Measurements from ENCODE around the gene WDR53.
"Not testable (repeated sequence)": the region's sequence is repeated elsewhere in the genome, so short reads cannot be mapped to it uniquely, and the experiment has no call there.

Gene WDR53

DNA sequence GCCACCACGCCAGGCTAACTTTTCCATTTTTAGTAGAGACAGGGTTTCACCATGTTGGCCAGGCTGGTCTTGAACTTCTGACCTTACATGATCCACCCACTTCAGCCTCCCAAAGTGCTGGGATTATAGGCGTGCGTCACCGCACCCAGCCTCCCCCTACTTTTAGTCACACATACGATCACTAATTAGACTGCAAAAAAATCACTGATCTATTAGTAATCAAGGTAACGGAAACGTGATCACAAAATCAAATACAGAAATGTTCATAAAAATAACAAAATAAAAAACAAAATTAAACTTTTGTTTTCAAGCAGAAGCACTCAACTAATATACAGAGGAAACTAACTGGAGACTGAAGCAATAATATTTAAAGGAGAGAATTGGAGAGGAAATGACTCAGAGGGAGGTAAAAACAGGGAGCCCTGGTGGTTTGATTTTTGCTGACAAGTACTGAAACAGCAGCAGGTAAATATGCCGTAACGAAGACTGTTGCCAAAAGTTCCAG, 4.6 kb downstream of the WDR53 start:
- in situ Hi-C loops (cut with HindIII; ENCODE audit: low sequenced_read_pairs) = no loop called here

GRCh38 chr3:196559826-196560225, 8.5 kb downstream of the WDR53 start:
- in situ Hi-C loops (cut with HindIII; ENCODE audit: low sequenced_read_pairs) = no loop called here

DNA sequence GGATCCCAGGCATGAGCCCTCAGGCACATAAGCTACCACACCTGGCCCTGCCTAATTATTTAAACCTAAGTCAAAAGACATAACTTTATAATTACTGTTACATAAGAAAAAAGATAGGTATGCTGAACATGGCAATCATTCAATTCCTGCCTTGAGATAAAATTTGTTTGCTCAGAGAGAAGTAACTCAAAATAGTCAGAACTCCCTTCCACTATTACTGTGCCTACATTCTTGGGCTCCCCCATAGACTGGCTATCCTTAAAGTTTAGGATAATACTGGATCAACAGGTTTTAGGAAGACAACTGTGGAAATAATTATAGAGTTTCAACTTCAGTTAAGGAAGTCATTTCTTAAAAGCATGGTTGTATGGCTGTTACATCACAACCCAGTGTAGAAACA, 9.9 kb downstream of the WDR53 start:
- in situ Hi-C loops (cut with HindIII; ENCODE audit: low sequenced_read_pairs) = no loop called here

DNA sequence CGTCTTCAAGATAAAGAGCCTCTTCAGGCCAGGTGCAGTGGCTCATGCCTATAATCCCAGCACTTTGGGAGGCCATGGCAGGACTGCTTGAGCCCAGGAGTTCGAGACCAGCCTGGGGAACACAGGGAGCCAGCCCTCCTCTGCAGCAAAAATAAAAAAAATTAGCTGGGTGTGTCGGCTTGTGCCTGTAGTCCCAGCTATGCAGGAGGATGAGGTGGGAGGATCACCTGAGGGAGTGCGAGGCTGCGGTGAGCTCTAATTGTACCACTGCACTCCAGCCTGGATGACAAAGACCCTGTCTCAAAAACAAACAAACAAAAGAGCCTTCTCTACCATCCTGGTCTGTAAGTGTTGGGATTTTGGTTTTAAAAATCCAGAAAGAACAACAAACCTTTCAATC, 11.1 kb downstream of the WDR53 start:
- in situ Hi-C loops (cut with HindIII; ENCODE audit: low sequenced_read_pairs) = no loop called here

DNA sequence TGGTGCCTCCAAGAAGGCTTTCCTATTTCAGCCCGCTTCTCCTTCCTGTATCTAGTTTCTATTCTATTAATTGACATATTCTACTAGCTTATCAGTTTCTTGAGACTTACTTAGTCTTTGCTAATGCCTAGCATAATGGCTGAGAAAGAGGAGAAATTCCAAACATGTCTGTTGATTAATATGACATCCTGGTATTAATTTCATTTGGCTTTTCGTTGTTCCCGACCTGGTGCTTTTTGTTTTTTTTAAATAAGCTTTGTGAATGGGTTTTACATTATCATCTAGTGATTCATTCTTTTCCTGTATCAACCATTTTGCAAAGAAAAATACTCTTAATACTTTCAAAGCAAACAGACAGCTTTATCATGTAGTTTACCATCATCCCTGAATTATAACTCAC, 13.1 kb downstream of the WDR53 start:
- in situ Hi-C loops (cut with HindIII; ENCODE audit: low sequenced_read_pairs) = no loop called here

DNA sequence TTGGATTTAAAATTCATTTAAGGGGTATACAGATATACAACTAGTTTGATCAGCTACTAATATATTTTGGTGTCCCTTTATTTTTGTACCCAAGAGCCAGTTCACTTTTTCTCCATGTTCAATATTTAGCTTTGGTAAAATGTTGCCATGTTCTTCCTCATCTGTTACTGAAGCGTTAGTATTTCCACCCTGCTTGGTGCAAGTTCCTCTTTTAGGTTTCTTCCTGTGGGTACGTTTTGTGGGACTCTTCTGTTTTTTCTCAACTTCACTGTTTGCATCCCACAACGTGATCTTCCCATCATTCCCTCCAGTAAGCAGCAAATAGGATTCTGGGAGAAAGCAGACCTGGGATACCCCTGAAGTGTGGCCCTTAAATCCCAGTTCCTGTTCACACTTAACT, 14.1 kb downstream of the WDR53 start:
- in situ Hi-C loops (cut with HindIII; ENCODE audit: low sequenced_read_pairs) = no loop called here

- in situ Hi-C loops (cut with HindIII; ENCODE audit: low sequenced_read_pairs) = no loop called here
Observed at GRCh38 chr3:196553551-196553950, 14.8 kb downstream of the WDR53 start.

DNA sequence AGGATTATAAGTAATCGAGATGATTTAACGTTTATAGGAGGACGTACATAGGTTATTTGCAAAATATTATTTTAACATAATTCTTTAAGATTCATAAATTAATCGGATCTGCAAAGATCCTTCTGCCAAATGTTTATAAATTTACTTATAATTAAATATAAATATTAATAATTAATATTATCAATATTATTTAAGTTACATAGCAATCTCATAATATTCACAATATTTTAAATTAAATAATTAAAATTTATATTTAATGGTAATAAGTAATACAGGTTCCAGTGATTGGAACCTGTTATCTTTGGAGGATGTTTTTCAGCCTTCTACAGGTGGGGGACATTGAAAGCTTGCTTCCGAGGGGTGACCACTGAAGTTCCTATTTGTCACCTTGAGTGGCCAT, 16.1 kb downstream of the WDR53 start:
- in situ Hi-C loops (cut with HindIII; ENCODE audit: low sequenced_read_pairs) = no loop called here

DNA sequence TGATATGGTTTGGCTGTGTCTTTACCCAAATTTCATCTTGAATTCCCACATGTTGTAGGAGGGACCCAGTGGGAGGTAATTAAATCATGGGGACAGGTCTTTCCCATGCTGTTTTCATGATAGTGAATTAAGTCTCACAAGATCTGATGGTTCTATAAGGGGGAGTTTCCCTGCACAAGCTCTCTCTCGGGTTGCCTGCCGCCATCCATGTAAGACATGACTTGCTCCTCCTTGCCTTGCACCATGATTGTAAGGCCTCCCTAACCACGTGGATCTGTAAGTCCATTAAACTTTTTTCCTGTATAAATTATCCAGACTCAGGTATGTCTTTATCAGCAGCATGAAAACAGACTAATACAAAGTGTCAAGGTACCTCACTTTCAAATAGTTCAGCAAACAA, 18.2 kb downstream of the WDR53 start:
- in situ Hi-C loops (cut with HindIII; ENCODE audit: low sequenced_read_pairs) = not testable (repeated sequence)

- in situ Hi-C loops (cut with HindIII; ENCODE audit: low sequenced_read_pairs) = not testable (repeated sequence)
Observed at GRCh38 chr3:196549312-196549711, 19.0 kb downstream of the WDR53 start.

DNA sequence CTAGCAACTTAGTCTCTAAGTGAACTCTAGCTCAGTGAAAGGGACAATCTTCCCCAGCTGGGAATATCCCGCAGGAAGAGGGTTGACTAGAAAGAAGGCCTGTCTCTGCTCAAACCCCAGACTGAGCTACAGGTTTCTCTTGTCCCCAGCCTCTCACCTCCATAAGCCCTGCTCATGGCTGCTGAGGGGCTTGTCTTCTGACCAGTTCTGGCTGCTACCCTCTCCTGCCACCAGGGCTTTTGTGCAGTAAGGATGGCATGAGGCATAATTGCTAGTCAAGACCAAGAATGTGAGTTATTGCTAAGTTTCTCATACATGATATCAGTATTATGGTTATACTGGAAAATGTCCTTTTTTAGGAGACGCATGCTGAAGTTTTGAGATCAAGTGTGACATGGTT, 21.3 kb downstream of the WDR53 start:
- in situ Hi-C loops (cut with HindIII; ENCODE audit: low sequenced_read_pairs) = no loop called here

GRCh38 chr3:196546537-196546936, 21.8 kb downstream of the WDR53 start:
- in situ Hi-C loops (cut with HindIII; ENCODE audit: low sequenced_read_pairs) = no loop called here

GRCh38 chr3:196544491-196544992, 23.8 kb downstream of the WDR53 start:
- in situ Hi-C loops (cut with HindIII; ENCODE audit: low sequenced_read_pairs) = no loop called here

- in situ Hi-C loops (cut with HindIII; ENCODE audit: low sequenced_read_pairs) = no loop called here
Observed at GRCh38 chr3:196541684-196542445, 26.5 kb downstream of the WDR53 start.

GRCh38 chr3:196537319-196537984, 30.9 kb downstream of the WDR53 start:
- in situ Hi-C loops (cut with HindIII; ENCODE audit: low sequenced_read_pairs) = no loop called here

GRCh38 chr3:196533260-196533681, 35.1 kb downstream of the WDR53 start:
- in situ Hi-C loops (cut with HindIII; ENCODE audit: low sequenced_read_pairs) = no loop called here

- in situ Hi-C loops (cut with HindIII; ENCODE audit: low sequenced_read_pairs) = no loop called here
Observed at GRCh38 chr3:196531418-196531817, 36.9 kb downstream of the WDR53 start.

GRCh38 chr3:196528639-196529233, 39.6 kb downstream of the WDR53 start:
- in situ Hi-C loops (cut with HindIII; ENCODE audit: low sequenced_read_pairs) = loop anchor here (10.0 kb wide), 1 partner anchor 454 kb away; no protein-coding TSS in a partner anchor

DNA sequence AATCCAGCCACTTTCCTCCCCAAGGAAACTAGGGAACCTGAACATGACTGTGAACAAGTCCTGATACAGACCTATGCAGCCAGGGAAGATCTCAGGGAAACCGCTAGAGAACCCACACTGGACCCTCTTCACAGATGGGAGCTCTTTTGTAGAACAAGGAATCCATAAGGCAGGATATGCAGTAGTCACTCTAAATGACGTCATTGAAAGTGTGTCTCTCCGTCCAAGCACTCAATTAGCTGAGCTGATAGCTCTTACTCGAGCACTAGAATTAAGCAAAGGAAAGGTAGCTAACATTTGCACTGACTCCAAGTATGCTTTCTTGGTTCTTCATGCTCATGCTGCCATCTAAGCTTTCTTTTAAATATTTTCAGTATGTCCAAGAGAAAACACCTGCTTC, 43.2 kb downstream of the WDR53 start:
- in situ Hi-C loops (cut with HindIII; ENCODE audit: low sequenced_read_pairs) = loop anchor here (10.0 kb wide), 1 partner anchor 450 kb away; no protein-coding TSS in a partner anchor

DNA sequence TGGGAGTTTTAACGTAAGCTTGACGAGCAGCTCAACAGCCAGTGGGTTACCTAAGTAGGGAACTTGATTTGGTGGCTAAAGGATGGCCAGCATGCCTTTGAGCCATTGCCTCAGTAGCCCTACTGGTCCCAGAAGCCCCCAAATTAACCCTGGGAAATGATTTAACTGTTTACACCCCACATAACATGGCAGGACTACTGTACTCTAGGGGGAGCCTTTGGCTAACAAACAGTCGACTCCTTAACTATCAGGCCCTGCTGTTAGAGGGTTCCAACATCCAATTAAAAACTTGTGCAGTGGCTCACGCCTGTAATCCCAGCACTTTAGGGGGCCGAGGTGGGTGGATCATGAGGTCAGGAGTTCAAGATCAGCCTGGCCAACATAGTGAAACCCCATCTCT, 43.8 kb downstream of the WDR53 start:
- in situ Hi-C loops (cut with HindIII; ENCODE audit: low sequenced_read_pairs) = loop anchor here (10.0 kb wide), 1 partner anchor 450 kb away; no protein-coding TSS in a partner anchor

- in situ Hi-C loops (cut with HindIII; ENCODE audit: low sequenced_read_pairs) = loop anchor here (10.0 kb wide), 1 partner anchor 449 kb away; no protein-coding TSS in a partner anchor
Observed at GRCh38 chr3:196523841-196524240, 44.5 kb downstream of the WDR53 start.
